Esophagus (tissue), 2 donors: ENCODE data around the gene TRIM4. TPM values are rescaled to one million over a fixed set of nuclear protein-coding genes. Genes with fewer than 3 reads are reported as not detected.

Source experiments
- H3K27ac ChIP-seq, 2 donors: one replicate each; pipeline ENCODE4 v1.5.1; 2013; ENCODE audit warnings: low read depth in 2 of 2, mild to moderate bottlenecking in 2 of 2, inconsistent platforms in 1 of 2, low read length in 1 of 2, moderate library complexity in 1 of 2
- H3K27me3 ChIP-seq, 2 donors: one replicate each; pipeline ENCODE4 v1.6.1; 2013; ENCODE audit warnings: low read length in 2 of 2, control low read depth in 1 of 2, mild to moderate bottlenecking in 1 of 2; ENCODE audit not compliant: insufficient read depth in 2 of 2, control insufficient read depth in 1 of 2
- H3K36me3 ChIP-seq, 2 donors: one replicate each; pipeline ENCODE4 v1.6.1; 2013; ENCODE audit warnings: low read length in 1 of 2; ENCODE audit not compliant: control insufficient read depth in 2 of 2, insufficient read depth in 2 of 2
- H3K4me1 ChIP-seq, 2 donors: one replicate each; pipeline ENCODE4 v1.6.1; 2013; ENCODE audit warnings: low read length in 1 of 2; ENCODE audit not compliant: control insufficient read depth in 2 of 2, insufficient read depth in 2 of 2
- H3K4me3 ChIP-seq, 2 donors: one replicate each; pipeline ENCODE4 v1.5.1; 2013; ENCODE audit warnings: low read length in 2 of 2, mild to moderate bottlenecking in 2 of 2, low read depth in 1 of 2, moderate library complexity in 1 of 2
- H3K9me3 ChIP-seq, 2 donors: one replicate each; pipeline ENCODE4 v1.6.1; 2013; ENCODE audit warnings: mild to moderate bottlenecking in 2 of 2, low read depth in 1 of 2, low read length in 1 of 2, moderate library complexity in 1 of 2; ENCODE audit not compliant: control insufficient read depth in 2 of 2, insufficient read depth in 1 of 2
- WGBS, 2 donors: extraction: QIAGEN DNeasy Blood & Tissue Kit; methylation state at CpG; one replicate each; pipeline ENCODE4 v1.1.7; 2013; 5-methylcytosine and 5-hydroxymethylcytosine counted together
- polyA plus RNA-seq, 2 donors: library from polyadenylated mRNA; stranded (reverse); fragments of 200-250 nt; gene quantifications; one replicate each; pipeline ENCODE4 v1.2.3, GENCODE V29; 2013
- donor health status: healthy with polysubstance abuse.
- donor health status: Bipolar disorder and iron deficiency.

TRIM4 gene
- polyA plus RNA-seq, 2 donors, result 9.4 to 11.8 TPM

DNA sequence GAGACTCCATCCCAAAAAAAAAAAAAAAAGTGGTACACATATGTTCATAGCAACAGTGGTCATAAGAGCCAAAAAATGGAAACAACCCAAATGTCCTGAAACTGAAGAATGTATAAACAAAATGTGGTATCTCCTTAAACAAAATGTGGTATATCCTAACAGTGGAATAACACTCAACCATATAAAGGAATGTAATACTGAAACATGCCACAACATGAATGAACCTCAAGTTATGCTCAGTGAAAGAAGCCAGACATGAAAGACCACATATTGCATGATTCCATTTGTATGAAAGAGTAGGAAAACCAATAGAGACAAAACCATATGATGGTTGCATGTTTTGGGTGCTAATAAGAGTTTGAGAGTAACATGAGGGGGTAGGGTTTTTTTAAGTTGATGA lies 7.0 kb upstream of the TRIM4 start:
- no peaks in the 10 kb centered on the region for H3K36me3 ChIP-seq
- H3K4me1 ChIP-seq, result peaks cover 0 to 7% of the 10 kb centered on the region in 2 donors
- H3K27me3 ChIP-seq, result no peaks in the 10 kb centered on the region
- no peak overlapping the region for H3K4me3 ChIP-seq
- H3K9me3 ChIP-seq, result no peaks in the 10 kb centered on the region
- H3K27ac ChIP-seq, result no peak overlapping the region

DNA sequence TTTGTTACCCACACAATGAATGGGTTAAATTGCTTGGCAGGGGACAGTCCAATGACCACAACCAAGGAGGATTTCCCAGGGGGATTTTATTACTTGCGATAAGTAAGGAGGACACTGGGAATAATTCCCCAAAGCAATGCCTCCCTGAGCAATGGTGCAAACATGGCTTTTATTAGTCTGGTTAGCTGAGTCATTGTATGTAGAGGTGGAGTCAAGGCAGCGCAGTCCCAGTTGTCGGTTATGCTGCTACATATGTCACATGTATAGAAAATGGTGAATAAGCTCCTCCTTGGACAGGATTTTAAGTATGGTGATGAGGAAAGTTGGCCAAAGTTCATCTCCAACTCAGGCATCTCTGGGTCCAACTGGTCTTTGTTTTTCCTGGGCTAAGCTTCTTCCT lies 3.9 kb upstream of the TRIM4 start:
- Histone ChIP-seq H3K27me3 (no peaks in the 10 kb centered on the region), H3K27ac (no peak overlapping the region), H3K4me1 (no peaks in the 10 kb centered on the region), H3K4me3 (no peak overlapping the region), H3K9me3 (no peaks in the 10 kb centered on the region), H3K36me3 (no peaks in the 10 kb centered on the region)
- 90 to 97% methylated on average over 3 of the region's 3 CpGs for WGBS, 2 donors

DNA sequence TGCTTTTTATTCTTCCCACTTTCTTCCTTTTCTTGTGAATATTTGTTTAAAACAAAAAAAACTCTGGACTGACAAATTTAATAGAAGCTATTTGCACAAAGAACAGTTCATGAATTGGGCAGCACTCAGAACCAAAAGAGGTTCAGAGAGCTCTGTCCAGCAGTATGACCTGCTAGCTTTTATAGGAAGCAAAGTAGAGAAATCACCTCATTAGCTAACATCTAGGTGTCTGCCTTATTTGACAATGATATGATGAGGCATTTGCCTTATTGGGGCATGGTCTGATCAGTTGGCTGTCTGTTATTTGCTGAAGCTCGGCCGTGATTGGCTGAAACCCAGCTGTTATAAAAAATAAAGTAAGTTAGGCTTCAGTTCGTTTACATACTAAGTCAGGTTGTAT lies 819 bp upstream of the TRIM4 start:
- Histone ChIP-seq H3K4me3 (peak overlapping the region in 1 of 2 donors; percentile 78), H3K27me3 (no peaks in the 10 kb centered on the region), H3K4me1 (no peaks in the 10 kb centered on the region), H3K9me3 (no peaks in the 10 kb centered on the region), H3K36me3 (no peaks in the 10 kb centered on the region), H3K27ac (no peak overlapping the region)
- WGBS, 2 donors, result 57 to 74% methylated on average over 3 of the region's 3 CpGs

DNA sequence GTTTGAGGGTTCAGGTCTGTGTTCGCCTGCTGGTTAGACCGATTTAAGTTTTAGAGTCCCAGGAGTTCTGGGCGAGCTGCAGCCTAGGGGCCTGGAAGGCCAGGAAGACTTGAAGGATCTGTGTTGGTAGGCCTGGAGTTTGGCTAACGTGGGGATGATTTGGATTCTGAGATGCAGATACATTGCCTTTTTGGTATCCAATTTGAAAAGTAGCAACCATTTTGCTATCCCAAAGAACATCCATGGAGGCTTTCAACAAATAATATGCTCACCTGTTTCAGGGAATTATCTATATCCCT lies 433 bp upstream of the TRIM4 start:
- WGBS, 2 donors, result 28 to 36% methylated on average over 4 of the region's 4 CpGs
- no peaks in the 10 kb centered on the region for H3K27me3 ChIP-seq
- H3K27ac ChIP-seq, result peak overlapping the region; percentile 92 to 94
- H3K9me3 ChIP-seq, result no peaks in the 10 kb centered on the region
- peak overlapping the region; percentile 78 to 92 for H3K4me3 ChIP-seq
- no peaks in the 10 kb centered on the region for H3K4me1 ChIP-seq
- no peaks in the 10 kb centered on the region for H3K36me3 ChIP-seq

DNA sequence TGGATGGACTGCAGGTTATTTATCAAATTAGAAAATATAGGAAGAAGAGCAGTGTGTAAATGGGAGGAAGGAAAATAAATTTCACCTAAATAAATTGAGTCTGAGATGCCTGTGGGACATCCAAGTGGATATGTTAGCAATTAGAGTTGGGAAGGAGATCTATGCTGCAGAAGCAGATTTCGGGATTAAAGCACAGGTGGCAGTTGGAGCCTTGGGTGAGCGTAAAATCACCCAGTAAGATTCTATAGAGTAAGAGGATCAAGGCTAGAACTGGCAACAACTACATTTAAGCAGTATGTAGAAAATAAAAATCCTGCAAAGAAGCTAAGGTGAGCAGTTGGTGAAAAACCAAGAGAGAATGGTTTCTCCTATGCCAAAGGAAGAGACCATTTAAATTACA lies 8.4 kb downstream of the TRIM4 start:
- H3K27me3 ChIP-seq, result no peaks in the 10 kb centered on the region
- WGBS, 2 donors, result 93 to 98% methylated on average over 2 of the region's 2 CpGs
- no peaks in the 10 kb centered on the region for H3K4me1 ChIP-seq
- no peak overlapping the region for H3K4me3 ChIP-seq
- no peaks in the 10 kb centered on the region for H3K9me3 ChIP-seq
- H3K27ac ChIP-seq, result no peak overlapping the region
- H3K36me3 ChIP-seq, result peaks cover 4 to 11% of the 10 kb centered on the region in 2 donors

DNA sequence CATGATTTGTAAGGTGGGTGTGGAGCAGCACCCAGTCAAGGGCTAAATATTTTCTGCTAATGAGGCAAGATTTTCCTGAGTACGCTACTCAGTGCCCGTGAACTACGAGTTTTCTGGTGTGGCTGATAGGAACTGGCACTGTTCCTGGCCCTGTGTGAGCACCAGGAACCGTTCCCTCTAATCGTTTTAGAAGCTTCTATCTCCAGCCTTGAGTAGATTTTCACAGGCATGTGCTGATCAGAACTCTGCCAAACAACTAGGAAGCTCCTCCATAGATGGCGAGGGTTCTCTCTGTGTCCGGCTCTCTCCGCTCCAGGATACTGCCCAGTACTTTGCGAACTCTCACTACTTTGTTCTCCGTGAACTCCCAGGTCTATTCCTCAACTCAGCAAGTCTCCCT lies 17.7 kb downstream of the TRIM4 start:
- Histone ChIP-seq H3K36me3 (peaks cover 19 to 25% of the 10 kb centered on the region in 2 donors), H3K9me3 (peaks cover 0 to 4% of the 10 kb centered on the region in 2 donors), H3K27ac (no peak overlapping the region), H3K4me3 (no peak overlapping the region), H3K27me3 (no peaks in the 10 kb centered on the region), H3K4me1 (no peaks in the 10 kb centered on the region)
- 96 to 97% methylated on average over 10 of the region's 10 CpGs for WGBS, 2 donors

DNA sequence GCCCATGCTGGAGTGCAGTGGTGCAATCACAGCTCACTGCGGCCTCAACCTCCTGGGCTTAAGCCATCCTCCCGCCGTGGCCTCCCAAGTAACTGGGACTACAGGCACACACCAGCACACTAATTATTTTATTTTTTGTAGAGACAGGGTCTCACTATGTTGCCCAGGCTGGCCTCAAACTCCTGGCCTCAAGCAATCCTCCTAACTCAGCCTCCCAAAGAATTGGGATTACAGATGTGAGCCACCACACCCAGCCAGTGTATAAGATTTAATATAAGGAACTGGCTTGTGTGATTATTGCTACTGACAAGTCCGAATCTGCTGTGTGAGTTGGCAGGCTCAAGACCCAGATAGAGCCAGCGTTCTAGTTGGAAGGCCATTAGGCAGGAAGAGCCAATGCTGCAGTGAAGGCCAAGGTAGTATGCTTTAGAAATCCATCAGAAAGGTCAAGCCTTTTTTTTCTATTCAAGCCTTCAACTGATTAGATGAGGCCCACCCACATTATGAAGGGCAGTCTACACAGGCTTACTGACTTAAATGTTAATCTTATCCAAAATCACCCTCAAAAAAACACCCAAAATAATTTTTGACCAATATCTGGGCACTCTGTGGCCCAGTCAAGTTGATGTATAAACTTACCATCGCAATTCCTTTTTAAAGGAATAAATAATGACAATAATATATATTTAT lies 19.4 kb downstream of the TRIM4 start:
- WGBS, 2 donors, result 89 to 91% methylated on average over 6 of the region's 6 CpGs
- Histone ChIP-seq H3K27ac (no peak overlapping the region), H3K9me3 (peaks cover 0 to 4% of the 10 kb centered on the region in 2 donors), H3K4me1 (no peaks in the 10 kb centered on the region), H3K27me3 (no peaks in the 10 kb centered on the region), H3K4me3 (no peak overlapping the region), H3K36me3 (peaks cover 19 to 22% of the 10 kb centered on the region in 2 donors)

DNA sequence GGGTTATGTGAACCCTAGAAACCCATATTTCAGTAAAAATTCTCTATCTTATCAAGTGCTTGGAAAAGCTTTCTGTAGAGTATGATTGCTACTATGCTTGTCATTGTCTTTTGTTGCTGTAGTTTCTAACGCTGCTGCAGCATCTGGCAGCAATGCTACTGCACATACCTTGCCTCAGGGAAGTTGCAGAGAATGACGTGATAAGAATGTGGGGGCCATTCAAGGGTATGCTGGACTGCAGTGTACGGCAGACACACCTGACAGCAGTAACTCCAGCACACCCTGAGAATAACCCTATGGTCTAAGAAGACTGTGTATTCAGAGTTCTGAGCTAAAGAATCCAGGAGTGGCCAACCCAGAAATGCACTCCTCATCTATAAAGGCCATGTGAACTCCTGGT lies 20.5 kb downstream of the TRIM4 start:
- Histone ChIP-seq H3K27me3 (no peaks in the 10 kb centered on the region), H3K36me3 (peaks cover 19 to 22% of the 10 kb centered on the region in 2 donors), H3K27ac (no peak overlapping the region), H3K4me3 (no peak overlapping the region), H3K9me3 (peaks cover 0 to 4% of the 10 kb centered on the region in 2 donors), H3K4me1 (no peaks in the 10 kb centered on the region)
- 40 to 58% methylated on average over 3 of the region's 3 CpGs for WGBS, 2 donors

DNA sequence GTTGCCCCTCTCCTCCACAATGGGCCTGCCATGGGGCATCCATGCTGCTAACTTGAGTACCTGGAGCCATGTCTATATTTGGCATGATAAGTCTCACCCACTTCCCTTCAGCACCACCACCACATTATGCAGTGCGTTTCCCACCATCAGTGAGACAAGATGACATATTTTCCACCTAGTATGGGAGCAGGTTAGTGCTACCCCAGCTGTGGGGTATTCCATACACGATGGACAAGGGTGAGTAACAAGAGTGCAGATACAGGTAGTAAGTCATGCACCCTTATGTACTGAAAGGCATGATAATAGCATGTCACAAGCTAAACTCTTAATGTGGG lies 21.3 kb downstream of the TRIM4 start:
- H3K9me3 ChIP-seq, result peaks cover 0 to 4% of the 10 kb centered on the region in 2 donors

DNA sequence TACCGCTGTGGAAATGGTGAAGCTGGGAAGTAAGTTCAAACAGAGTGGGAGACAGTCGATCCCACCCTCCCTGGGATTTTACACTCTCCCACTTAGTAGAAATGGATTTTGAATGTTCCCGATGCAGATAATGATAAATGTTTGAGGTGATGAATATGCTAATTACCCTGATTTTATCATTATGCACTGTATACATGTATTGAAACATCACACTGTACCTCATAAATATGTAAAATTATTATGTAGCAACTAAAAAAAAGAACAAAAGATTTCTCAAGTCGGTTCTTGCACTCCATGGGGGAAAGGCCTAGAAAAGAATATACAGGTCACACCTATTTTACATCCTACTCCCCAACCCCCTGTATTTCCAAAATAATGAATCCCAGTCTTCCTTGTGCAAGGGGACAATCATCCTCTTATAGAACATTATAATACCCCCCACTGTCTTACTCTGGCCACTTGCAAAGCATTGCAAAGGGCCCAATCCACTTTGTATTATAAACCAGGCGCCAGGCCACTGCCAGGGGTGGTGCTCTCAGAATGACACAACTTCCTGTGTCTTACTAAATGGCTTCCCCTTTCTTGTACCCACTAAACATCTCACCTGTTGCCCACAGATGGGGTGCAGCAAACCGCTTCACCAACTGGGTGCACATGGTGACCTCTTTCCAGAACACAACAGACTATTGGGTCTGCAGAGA lies 21.9 kb downstream of the TRIM4 start:
- H3K4me1 ChIP-seq, result no peaks in the 10 kb centered on the region
- peaks cover 0 to 2% of the 10 kb centered on the region in 2 donors for H3K9me3 ChIP-seq
- no peak overlapping the region for H3K27ac ChIP-seq
- no peaks in the 10 kb centered on the region for H3K27me3 ChIP-seq
- H3K36me3 ChIP-seq, result peaks cover 10 to 15% of the 10 kb centered on the region in 2 donors
- no peak overlapping the region for H3K4me3 ChIP-seq
- WGBS, 2 donors, result 88 to 94% methylated on average over 6 of the region's 6 CpGs

More for the DNA sequence above, 21.3 kb downstream of the TRIM4 start:
- Histone ChIP-seq H3K4me3 (no peak overlapping the region), H3K27me3 (no peaks in the 10 kb centered on the region), H3K36me3 (peaks cover 15 to 18% of the 10 kb centered on the region in 2 donors), H3K27ac (no peak overlapping the region), H3K4me1 (no peaks in the 10 kb centered on the region)
- 92% methylated on average over 2 of the region's 2 CpGs for WGBS, 2 donors
